Erythroblast (primary cell): ENCODE data around the gene FLVCR2.

Source experiments
- GATA1 ChIP-seq: IDR thresholded peaks from 2 replicates; pipeline ENCODE4 v1.6.1; 2011; ENCODE audit warnings: low read depth, mild to moderate bottlenecking, control low read depth, low read length, moderate library complexity
- POLR2A ChIP-seq: IDR thresholded peaks from 2 replicates; pipeline ENCODE4 v1.6.1; 2011; ENCODE audit warnings: mild to moderate bottlenecking, low read length

GRCh38 chr14:75591987-75592575, 13.7 kb downstream of the FLVCR2 start:
- no peak for TF ChIP-seq POLR2A
- no peak for TF ChIP-seq GATA1
